Caco-2 (cell line): ENCODE data around the gene BTF3. TPM values are rescaled to one million over a fixed set of nuclear protein-coding genes. Genes with fewer than 3 reads are reported as not detected.
A peak's percentile ranks its signal among the peaks of the same experiment; 100 is the strongest.

ENCODE experiments used
- BruUV-seq: library from RNA; stranded (reverse); fragments of 400-500 nt; replicated peaks from 2 replicates; lab custom pipeline; 2021; lab: Mats Ljungman, UMichigan
- CTCF ChIA-PET: fragments of 300-600 bp; sonication (Branson Sonifier 250); formaldehyde crosslinking; loops from one replicate; lab custom pipeline; 2022; ENCODE audit warnings: antibody characterized with exemption; lab: Charles Lee
- POLR2A ChIA-PET: fragments of 300-600 bp; sonication (Branson Sonifier 250); formaldehyde crosslinking; loops from one replicate; lab custom pipeline; 2022; ENCODE audit warnings: antibody characterized with exemption; lab: Charles Lee
- DNase-seq, 2 experiments: peaks; one replicate each; pipeline versions ENCODE4 v3.0.0 to v3.0.0-alpha.2; 2020 to 2022
- H3K27me3 ChIP-seq: replicated peaks from 2 replicates; pipeline ENCODE4 v1.6.0; 2011; ENCODE audit warnings: low read length; ENCODE audit not compliant: control insufficient read depth, insufficient read depth
- H3K36me3 ChIP-seq: 2 replicates; pipeline ENCODE4 v1.5.1; 2011; ENCODE audit warnings: low read length; ENCODE audit not compliant: control insufficient read depth, insufficient read depth
- H3K4me1 ChIP-seq: fragments of 250-450 bp; sonication (Bioruptor Pico); 2 replicates; pipeline ENCODE4 v1.5.1; 2020; ENCODE audit warnings: mild to moderate bottlenecking
- H3K4me3 ChIP-seq: 2 replicates; pipeline ENCODE4 v1.5.1; 2011; ENCODE audit warnings: low read depth, mild to moderate bottlenecking, control low read depth, low read length
- H3K9me3 ChIP-seq: fragments of 250-450 bp; sonication (Bioruptor Pico); 2 replicates; pipeline ENCODE4 v1.5.1; 2020; ENCODE audit warnings: mild to moderate bottlenecking, moderate library complexity
- H3K27ac Mint-ChIP-seq: one replicate; pipeline ENCODE4 v1.8.0; 2022; ENCODE audit warnings: mixed read lengths; ENCODE audit not compliant: unreplicated experiment
- H3K27me3 Mint-ChIP-seq: one replicate; pipeline ENCODE4 v1.8.0; 2022; ENCODE audit warnings: mixed read lengths; ENCODE audit not compliant: insufficient read depth, unreplicated experiment
- H3K36me3 Mint-ChIP-seq: one replicate; pipeline ENCODE4 v1.8.0; 2022; ENCODE audit warnings: mild to moderate bottlenecking, mixed read lengths; ENCODE audit not compliant: insufficient read depth, unreplicated experiment
- H3K4me1 Mint-ChIP-seq: one replicate; pipeline ENCODE4 v1.8.0; 2022; ENCODE audit warnings: low read depth, mixed read lengths; ENCODE audit not compliant: unreplicated experiment
- H3K4me3 Mint-ChIP-seq: one replicate; pipeline ENCODE4 v1.8.0; 2022; ENCODE audit warnings: mild to moderate bottlenecking, moderate library complexity, mixed read lengths; ENCODE audit not compliant: unreplicated experiment
- H3K9me3 Mint-ChIP-seq: one replicate; pipeline ENCODE4 v1.8.0; 2022; ENCODE audit warnings: mixed read lengths; ENCODE audit not compliant: unreplicated experiment
- CTCF ChIP-seq, 2 experiments: fragments of 200-600 bp in 1 of 2; IDR thresholded peaks; 1 replicate in 1 of 2; 2 replicates in 1 of 2; pipeline versions ENCODE4 v1.5.1 to v1.8.0; 2011 to 2022; ENCODE audit warnings: antibody characterized with exemption in 1 of 2, control low read depth in 1 of 2, inconsistent platforms in 1 of 2, low read depth in 1 of 2, low read length in 1 of 2, mild to moderate bottlenecking in 1 of 2, moderate library complexity in 1 of 2; ENCODE audit not compliant: insufficient read depth in 1 of 2, severe bottlenecking in 1 of 2, unreplicated experiment in 1 of 2
- intact Hi-C: fragments of 100-400 bp; cut with micrococcal nuclease; formaldehyde crosslinking; loops from one replicate; pipeline ENCODE4 v1.10.0; 2022; ENCODE audit not compliant: unreplicated experiment
- total RNA-seq: library from RNA; stranded (reverse); gene quantifications from 2 replicates; pipeline ENCODE4 v1.2.3, GENCODE V29; 2022

BTF3 gene
- total RNA-seq, 1 experiment from 2014 or later = 653 TPM

- Histone ChIP-seq H3K4me1 (no peaks in the 10 kb centered on the region), H3K27me3 (no peaks in the 10 kb centered on the region), H3K36me3 (no peaks in the 10 kb centered on the region), H3K9me3 (no peaks in the 10 kb centered on the region), H3K4me3 (no peak overlapping the region)
- DNase-seq = peak; percentile 78 to 82
- no peaks in the 10 kb centered on the region for H3K9me3 Mint-ChIP-seq
- peak; percentile 75 to 87 for TF ChIP-seq CTCF (IDR thresholded peaks at IDR 0.05; ENCODE audit: insufficient read depth in 1 of 2, low read depth in 1 of 2, low read length in 1 of 2, severe bottlenecking in 1 of 2, unreplicated experiment in 1 of 2)
- no peaks in the 10 kb centered on the region for H3K4me1 Mint-ChIP-seq
- BruUV-seq = no TSS peak
- POLR2A ChIA-PET = no interaction called here
- no peak overlapping the region for H3K27ac Mint-ChIP-seq
- no peaks in the 10 kb centered on the region for H3K36me3 Mint-ChIP-seq
- H3K27me3 Mint-ChIP-seq = no peaks in the 10 kb centered on the region
- peak overlapping the region; percentile 48 for H3K4me3 Mint-ChIP-seq
- CTCF ChIA-PET = interaction anchor here (0.6 to 1.3 kb wide), 6 partner anchors 12 to 174 kb away, joined by 3 to 6 read pairs (median 5); no protein-coding TSS in a partner anchor
- intact Hi-C loops = loop anchor here (1.0 to 2.0 kb wide), 4 partner anchors 17 to 273 kb away; partner anchors contain the start of genes ANKRA2 and UTP15
These were observed 21.5 kb downstream of the BTF3 start for GRCh38 chr5:73519531-73520283.

- no peak for TF ChIP-seq CTCF (IDR thresholded peaks at IDR 0.05; ENCODE audit: insufficient read depth in 1 of 2, low read depth in 1 of 2, low read length in 1 of 2, severe bottlenecking in 1 of 2, unreplicated experiment in 1 of 2)
- Mint-ChIP-seq H3K36me3 (no peaks in the 10 kb centered on the region), H3K27ac (no peak overlapping the region), H3K4me3 (no peak overlapping the region), H3K4me1 (no peaks in the 10 kb centered on the region), H3K9me3 (no peaks in the 10 kb centered on the region), H3K27me3 (peaks cover 5% of the 10 kb centered on the region)
- no peak overlapping the region for H3K4me3 ChIP-seq
- no peaks in the 10 kb centered on the region for H3K9me3 ChIP-seq
- ChIA-PET POLR2A (no interaction called here), CTCF (no interaction called here)
- no peaks in the 10 kb centered on the region for H3K4me1 ChIP-seq
- DNase-seq = no peak
- no peaks in the 10 kb centered on the region for H3K36me3 ChIP-seq
- intact Hi-C loops = no loop called here
- no TSS peak for BruUV-seq
- H3K27me3 ChIP-seq = no peaks in the 10 kb centered on the region
These were observed 24.7 kb downstream of the BTF3 start for GRCh38 chr5:73522989-73523388.

GRCh38 chr5:73523861-73524260, 25.6 kb downstream of the BTF3 start:
- intact Hi-C loops = no loop called here
- CTCF ChIA-PET = no interaction called here

More at GRCh38 chr5:73523861-73524260, 25.6 kb downstream of the BTF3 start:
- no TSS peak for BruUV-seq
- Mint-ChIP-seq H3K27me3 (peaks cover 10% of the 10 kb centered on the region), H3K4me1 (no peaks in the 10 kb centered on the region), H3K36me3 (no peaks in the 10 kb centered on the region), H3K4me3 (no peak overlapping the region), H3K27ac (no peak overlapping the region), H3K9me3 (no peaks in the 10 kb centered on the region)
- H3K36me3 ChIP-seq = no peaks in the 10 kb centered on the region
- no peaks in the 10 kb centered on the region for H3K9me3 ChIP-seq
- no peaks in the 10 kb centered on the region for H3K4me1 ChIP-seq
- no peak for TF ChIP-seq CTCF (IDR thresholded peaks at IDR 0.05; ENCODE audit: insufficient read depth in 1 of 2, low read depth in 1 of 2, low read length in 1 of 2, severe bottlenecking in 1 of 2, unreplicated experiment in 1 of 2)
- H3K4me3 ChIP-seq = no peak overlapping the region
- POLR2A ChIA-PET = no interaction called here
- no peak for DNase-seq
- H3K27me3 ChIP-seq = no peaks in the 10 kb centered on the region
